RPMI8226 (cell line): Measurements from ENCODE around the gene TSEN2.
A peak's percentile ranks its signal among the peaks of the same experiment; 100 is the strongest.
"Not testable (repeated sequence)": the region's sequence is repeated elsewhere in the genome, so short reads cannot be mapped to it uniquely, and the experiment has no call there.

Experiments
- DNase-seq: peaks from one replicate; pipeline ENCODE4 v3.0.0-alpha.2; 2015

The TSEN2 gene

DNA sequence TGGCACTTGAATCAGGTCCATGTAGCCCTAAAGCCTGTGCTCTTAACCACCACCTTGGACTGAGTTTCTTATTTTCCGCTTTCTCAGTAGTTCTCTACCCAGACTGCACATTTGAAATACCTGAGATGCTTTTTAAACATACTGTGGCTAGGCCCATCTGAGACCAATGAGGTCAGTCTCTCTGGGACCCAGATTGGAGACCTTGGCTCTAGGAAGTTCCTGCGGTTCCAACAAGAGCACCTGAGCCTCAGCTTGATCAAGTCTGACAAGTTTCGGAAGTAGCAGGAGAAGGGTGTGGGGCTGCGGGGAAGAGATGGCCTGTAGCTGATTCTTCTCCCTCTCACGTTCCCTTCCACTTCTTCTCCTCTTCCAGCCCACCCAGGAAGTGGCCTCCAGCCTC is 11.5 kb upstream of the TSEN2 start:
- DNase-seq = no peak

DNA sequence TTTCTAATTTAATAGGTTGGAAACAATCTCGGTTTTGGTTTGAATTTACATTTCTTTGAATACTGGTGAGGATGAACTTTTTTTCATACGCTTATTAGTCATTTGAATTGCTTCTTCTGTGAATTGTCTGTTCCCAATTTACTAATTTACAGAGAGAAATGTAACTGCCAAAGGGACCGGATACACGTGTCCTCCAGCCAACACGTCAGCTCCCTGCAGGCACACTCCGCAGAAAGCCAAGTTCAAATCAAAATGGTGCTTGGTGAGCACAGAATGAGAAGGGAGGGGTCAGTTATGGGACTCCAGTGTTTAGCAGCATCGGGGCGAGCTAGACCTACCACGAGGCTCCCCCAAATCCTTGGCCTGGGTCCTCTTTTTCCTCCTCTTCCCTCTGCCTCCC is 10.8 kb upstream of the TSEN2 start:
- no peak for DNase-seq

DNA sequence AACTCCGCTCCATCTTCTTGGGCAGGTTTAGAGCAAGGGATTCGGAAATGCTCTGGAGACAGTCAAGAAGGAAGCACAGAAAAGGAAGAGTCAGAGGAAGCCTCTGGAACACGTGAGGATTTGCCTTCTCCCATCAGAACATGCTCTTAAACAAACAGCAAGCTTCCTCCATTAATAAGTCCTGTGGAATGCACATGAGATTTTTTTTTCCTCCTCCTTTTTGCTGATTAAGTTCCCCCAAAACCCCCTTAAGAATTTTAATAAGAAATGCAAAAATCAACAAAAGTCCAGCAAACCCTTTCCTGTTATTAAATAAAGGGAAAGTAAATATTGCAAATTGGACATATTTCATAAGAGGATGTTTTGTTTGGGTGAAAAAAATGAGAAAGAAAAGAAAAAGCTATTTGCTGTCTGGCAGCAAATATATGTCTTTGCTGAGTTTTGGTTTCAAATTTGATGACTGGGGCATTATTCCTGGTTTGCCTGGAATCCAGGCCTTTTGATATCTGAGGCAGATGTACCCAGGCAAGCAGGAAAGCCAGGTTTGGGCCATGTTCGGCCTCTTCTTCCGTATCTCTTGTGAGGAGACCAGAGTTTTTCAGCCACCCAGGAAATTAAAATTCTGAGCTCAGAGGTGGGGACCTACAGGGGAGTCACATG is 7.9 kb upstream of the TSEN2 start:
- no peak for DNase-seq

GRCh38 chr3:12477256-12477655 is 7.0 kb upstream of the TSEN2 start:
- DNase-seq = no peak

- no peak for DNase-seq
These were observed 6.0 kb upstream of the TSEN2 start for GRCh38 chr3:12478326-12478725.

DNA sequence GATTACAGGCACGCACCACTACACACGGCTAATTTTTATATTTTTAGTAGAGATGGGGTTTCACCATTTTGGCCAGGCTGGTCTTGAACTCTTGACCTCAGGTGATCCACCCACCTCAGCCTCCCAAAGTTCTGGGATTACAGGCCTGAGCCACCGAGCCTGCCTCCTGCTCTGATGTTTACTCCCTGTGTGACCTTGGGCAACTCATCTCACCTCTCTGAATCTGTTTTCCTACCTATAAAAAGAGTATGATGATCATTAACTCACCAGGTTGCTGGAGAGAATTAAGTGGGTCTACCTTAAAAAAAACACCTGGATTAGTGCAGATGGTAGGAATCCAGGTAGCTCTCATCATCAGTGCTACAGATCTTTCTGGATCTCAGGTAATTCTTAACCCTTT is 5.1 kb upstream of the TSEN2 start:
- DNase-seq = not testable (repeated sequence)

DNA sequence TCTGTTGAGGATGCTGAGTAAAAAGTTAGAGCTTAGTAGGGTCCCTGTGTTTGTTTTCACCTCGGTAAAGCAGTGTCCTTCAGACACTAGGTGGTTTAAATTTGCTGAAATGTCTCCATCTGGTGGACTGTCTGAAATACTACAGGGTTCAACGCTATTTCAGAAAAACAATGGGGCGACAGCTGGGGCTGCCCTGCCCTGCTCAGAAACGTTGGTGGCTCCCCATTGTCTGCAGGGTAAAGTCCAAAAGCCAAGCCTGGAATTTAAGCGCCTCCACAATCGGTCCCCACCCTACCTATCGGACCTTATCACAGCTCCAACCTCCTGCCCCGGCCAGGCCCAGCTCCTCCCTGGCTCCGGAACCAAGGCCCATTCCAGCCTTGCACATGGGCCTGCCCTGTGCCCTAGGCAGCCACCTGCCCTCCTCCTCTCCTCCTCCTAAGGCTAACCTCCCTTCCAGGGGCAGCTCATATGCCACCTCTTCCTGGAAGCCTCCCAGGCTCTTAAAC is 4.3 kb upstream of the TSEN2 start:
- DNase-seq = peak; percentile 62

DNA sequence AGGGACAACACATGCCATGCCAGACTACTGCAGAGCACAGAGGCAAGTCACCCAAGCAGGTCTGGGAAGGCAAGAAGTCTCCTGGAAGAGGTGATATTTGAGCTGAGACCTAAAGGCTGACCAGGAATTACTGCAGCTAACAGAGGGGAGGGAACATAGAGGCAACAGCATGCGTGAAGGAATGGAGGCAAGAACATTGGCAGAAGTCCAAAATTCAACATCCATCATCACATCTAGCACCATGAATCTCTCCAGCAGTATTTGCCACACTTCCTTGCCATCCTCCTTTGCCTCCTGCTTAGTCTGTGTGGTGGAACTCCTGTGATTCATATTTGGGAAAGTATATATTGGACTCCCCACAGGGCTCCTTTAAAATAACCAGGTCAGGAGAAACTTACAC is 870 bp upstream of the TSEN2 start:
- peak; percentile 46 for DNase-seq

DNA sequence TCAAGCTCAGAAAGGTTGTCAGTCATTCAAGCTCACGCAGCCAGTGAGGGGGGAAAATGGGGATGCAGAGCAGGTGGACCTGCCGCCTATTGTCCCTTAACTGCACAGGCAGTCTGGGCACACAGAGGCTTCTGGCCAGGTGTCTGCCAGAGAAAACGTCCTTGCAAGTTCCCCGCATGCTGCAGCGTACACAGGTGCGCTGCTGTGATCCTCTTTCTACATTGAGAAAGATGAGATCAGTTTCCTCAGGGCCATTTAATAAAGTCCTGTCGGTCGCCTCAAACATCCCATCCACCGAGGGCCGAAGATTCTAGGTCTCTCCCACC is 445 bp upstream of the TSEN2 start:
- no peak for DNase-seq

DNA sequence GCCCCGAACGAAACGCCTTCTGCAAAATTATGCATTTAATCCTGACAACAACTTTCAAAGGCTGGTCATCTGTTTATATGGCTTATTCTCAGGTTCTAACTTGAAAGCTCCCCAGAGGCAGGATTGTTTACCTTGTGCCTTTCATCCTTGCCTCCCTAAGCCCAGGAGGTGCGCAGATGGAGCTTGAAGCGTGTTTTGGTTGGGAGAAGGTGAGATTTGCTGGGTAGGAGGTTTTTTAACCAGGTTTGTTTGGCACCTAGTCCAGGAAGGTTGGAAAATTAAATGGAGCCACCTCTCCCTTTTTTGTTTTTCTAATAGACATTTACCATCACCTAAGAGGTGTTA is 675 bp downstream of the TSEN2 start:
- no peak for DNase-seq

DNA sequence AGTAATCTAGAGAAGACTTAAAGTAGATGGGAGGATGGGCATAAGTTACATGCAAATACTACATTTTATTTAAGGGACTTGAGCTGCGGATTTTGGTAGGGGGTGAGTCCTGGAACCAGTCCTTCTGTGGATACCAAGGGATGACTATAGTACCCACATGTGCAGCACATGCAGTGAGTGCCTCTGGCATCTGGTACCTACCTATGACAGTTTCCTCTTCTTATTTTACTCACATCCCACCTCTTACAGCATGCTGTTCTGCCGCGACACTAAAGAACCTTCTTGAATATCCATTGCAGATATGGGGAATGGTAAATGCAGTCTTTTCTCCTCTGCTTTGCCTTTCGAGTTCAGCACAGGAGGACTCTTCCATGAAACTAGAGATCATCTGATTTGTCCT is 1.7 kb downstream of the TSEN2 start:
- DNase-seq = no peak

GRCh38 chr3:12486916-12487315 is 2.6 kb downstream of the TSEN2 start:
- no peak for DNase-seq

- DNase-seq = no peak
These were observed 3.1 kb downstream of the TSEN2 start for GRCh38 chr3:12487336-12487735.

- DNase-seq = no peak
These were observed 3.5 kb downstream of the TSEN2 start for GRCh38 chr3:12487786-12488185.

GRCh38 chr3:12489368-12489767 is 5.1 kb downstream of the TSEN2 start:
- DNase-seq = no peak

GRCh38 chr3:12489832-12490231 is 5.6 kb downstream of the TSEN2 start:
- no peak for DNase-seq

- DNase-seq = no peak
These were observed 6.3 kb downstream of the TSEN2 start for GRCh38 chr3:12490547-12490946.

GRCh38 chr3:12495749-12496452 is 11.6 kb downstream of the TSEN2 start:
- DNase-seq = no peak

DNA sequence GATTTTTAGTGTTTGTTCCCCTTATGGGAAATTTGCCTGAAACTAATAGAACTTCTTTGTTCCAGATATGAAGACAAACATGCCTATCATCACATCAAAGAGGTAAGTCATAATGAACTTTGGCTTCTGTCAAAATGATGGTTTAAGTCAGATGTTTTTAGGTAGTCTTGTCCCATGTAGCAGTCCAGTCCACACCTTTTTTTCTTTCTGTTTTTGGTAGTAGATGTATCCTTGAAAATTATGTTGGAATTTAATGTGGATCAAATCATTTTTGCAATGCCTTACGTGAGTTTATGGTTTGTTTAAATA is 12.1 kb downstream of the TSEN2 start:
- no peak for DNase-seq

GRCh38 chr3:12499474-12499873 is 15.2 kb downstream of the TSEN2 start:
- no peak for DNase-seq

DNA sequence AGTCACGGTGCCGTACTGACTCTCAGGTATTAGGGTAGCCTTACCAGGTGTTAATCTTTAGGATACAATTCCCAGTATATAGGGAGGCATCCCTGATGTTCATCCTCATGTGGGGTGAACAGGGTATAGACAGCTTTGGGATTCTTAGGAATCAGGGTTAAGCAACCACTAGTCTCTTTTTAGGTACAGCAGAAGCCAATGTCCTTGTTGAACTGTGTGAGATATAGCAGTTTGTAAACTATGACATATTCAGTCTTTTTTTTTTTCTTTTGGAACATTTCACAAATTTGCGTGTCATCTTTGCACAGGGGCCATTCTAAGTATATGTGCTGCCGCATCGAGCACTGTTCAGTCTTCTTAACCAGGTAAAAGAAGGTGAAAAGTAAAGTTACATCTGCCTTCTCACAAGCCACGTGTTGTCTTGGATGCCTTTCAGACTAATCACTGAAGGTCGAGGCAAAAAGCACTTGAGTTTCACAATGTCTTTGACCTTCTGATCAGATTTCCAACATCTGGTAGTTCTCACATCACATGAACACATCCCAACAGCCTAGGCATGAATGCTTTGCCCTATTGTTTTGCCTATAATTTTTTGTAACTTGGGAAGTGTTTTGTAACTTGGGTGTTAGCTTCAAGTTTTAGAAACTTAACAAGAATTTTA is 17.2 kb downstream of the TSEN2 start:
- DNase-seq = no peak

- DNase-seq = no peak
These were observed 19.1 kb downstream of the TSEN2 start for GRCh38 chr3:12503126-12503957.

- DNase-seq = no peak
These were observed 22.0 kb downstream of the TSEN2 start for GRCh38 chr3:12506201-12506709.
